ENCODE measurements around the gene IFT88. TPM values are rescaled to one million over a fixed set of nuclear protein-coding genes. Genes with fewer than 3 reads are reported as not detected.

The IFT88 gene
- total RNA-seq, 4 donors from 2014 or later = 5.6 to 21.6 (median 10.4) TPM

DNA sequence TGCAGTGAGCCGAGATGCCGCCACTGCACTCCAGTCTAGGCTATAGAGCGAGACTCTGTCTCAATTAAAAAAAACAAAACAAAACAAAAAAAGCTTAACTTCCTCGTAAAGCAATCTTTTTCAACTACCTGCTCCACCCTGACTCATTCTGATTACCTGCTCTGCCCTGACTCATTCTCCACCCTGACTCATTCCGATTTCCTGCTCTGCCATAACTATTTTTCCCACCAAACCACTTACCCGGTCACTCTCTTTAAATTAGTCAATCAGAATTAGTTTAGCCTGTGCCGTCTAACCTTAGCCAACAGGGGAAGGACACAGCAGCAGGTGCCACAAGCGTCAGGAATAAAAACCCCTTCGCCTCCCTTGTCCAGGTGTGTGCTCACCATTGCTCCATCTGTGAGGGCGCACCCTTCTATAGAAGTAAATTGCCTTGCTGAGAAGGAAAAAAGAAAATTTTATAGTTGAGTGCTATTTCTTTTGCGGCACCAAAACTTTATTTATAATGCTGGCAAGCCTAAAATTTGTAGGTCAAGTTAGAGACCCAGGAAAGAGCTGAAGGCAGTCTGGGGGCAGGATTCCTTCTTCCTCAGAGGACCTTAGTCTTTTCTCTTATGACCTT lies 1.7 kb upstream of the IFT88 start:
- no peaks in the 10 kb centered on the region for H3K36me3 ChIP-seq
- H3K27ac ChIP-seq = no peak overlapping the region
- no peak for DNase-seq (ENCODE audit: low spot score in 2 of 2)
- H3K9me3 ChIP-seq = no peaks in the 10 kb centered on the region
- no peak for TF ChIP-seq POLR2A (IDR thresholded peaks at IDR 0.05)
- TF ChIP-seq, protein P1, sequence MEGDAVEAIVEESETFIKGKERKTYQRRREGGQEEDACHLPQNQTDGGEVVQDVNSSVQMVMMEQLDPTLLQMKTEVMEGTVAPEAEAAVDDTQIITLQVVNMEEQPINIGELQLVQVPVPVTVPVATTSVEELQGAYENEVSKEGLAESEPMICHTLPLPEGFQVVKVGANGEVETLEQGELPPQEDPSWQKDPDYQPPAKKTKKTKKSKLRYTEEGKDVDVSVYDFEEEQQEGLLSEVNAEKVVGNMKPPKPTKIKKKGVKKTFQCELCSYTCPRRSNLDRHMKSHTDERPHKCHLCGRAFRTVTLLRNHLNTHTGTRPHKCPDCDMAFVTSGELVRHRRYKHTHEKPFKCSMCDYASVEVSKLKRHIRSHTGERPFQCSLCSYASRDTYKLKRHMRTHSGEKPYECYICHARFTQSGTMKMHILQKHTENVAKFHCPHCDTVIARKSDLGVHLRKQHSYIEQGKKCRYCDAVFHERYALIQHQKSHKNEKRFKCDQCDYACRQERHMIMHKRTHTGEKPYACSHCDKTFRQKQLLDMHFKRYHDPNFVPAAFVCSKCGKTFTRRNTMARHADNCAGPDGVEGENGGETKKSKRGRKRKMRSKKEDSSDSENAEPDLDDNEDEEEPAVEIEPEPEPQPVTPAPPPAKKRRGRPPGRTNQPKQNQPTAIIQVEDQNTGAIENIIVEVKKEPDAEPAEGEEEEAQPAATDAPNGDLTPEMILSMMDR (IDR thresholded peaks at IDR 0.05) = no peak
- TF ChIP-seq POLR2AphosphoS5 (IDR thresholded peaks at IDR 0.05) = no peak
- no peak for TF ChIP-seq EP300 (IDR thresholded peaks at IDR 0.05)
- 92% methylated on average over 11 of the region's 11 CpGs for WGBS
- H3K4me3 ChIP-seq = no peak overlapping the region
- no peaks in the 10 kb centered on the region for H3K27me3 ChIP-seq
- H3K4me1 ChIP-seq = peaks cover 10% of the 10 kb centered on the region

DNA sequence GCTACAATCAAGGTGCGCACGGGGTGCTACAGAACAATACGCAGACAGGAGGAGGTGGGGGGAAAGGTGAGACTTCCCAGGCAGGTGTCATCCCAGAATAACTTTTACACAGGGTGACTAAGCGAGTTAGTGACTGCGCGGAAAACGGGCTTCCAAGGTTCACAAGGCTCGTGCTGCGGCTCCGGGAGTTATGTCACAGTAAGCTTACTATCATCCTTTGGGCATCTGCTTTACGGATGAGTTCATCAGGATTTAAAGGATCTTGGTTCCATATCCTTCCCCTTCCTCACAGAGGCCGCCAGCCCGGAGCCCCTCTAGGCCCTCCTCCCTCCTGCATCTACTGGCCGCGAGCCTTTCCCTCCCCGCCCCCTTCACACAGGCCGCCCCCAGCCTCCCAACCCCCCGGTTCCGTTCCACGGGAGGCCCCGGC lies 474 bp upstream of the IFT88 start:
- WGBS = 2% methylated on average over 21 of the region's 21 CpGs
- H3K9me3 ChIP-seq = no peaks in the 10 kb centered on the region
- H3K36me3 ChIP-seq = no peaks in the 10 kb centered on the region
- no peak for DNase-seq (ENCODE audit: low spot score in 2 of 2)
- no peak for TF ChIP-seq POLR2A (IDR thresholded peaks at IDR 0.05)
- TF ChIP-seq, protein P1 (IDR thresholded peaks at IDR 0.05) = no peak
- H3K4me3 ChIP-seq = peak overlapping the region; percentile 78
- peaks cover 10% of the 10 kb centered on the region for H3K4me1 ChIP-seq
- no peaks in the 10 kb centered on the region for H3K27me3 ChIP-seq
- peak overlapping the region; percentile 95 for H3K27ac ChIP-seq

DNA sequence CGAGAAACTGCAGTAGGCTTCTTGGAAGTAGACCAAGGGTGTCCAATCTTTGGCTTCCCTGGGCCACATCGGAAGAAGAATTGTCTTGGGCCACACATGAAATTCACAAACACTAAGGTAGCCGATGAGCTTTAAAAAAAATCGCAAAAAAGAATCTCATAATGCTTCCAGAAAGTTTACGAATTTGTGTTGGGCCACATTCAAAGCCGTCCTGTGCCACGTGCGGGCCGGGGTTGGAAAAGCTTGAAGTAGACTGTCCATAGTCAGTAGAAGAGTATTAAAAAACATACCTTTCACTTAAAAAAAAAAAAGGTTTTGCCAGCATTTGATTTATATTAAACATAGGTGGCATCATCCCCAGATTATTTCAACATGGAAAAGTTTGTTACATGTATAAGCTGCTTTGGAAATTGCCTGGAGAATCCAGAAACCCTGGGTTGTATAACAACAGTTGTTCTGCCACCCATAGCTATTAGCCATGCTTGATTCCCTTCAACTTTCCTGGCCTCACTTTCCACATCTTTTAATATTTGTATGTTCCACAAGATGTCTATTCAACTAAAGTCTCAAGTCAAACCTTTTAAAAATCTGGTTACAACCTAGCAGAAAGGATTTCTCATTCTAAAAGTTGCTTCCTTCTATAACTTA lies 1.0 kb downstream of the IFT88 start:
- 16% methylated on average over 9 of the region's 9 CpGs for WGBS

DNA sequence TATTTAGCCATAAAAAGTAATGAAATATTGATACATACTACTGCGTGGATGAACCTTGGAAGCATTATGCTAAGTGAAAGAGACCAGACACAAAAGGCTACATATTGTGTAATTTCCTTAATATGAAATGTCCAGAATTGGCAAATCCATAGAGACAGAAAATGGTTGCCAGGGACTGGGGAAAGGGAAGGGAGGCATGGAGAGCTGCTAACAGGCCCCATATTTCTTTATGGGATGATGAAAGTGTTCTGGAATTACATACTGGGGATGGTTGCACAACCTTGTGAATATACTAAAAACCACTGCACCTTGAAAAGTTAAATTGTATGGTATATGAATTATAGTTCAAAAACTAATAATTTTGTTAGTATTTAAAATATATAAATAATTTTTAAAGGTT lies 3.6 kb downstream of the IFT88 start:
- Histone ChIP-seq H3K36me3 (peaks cover 5% of the 10 kb centered on the region), H3K27me3 (no peaks in the 10 kb centered on the region), H3K27ac (no peak overlapping the region), H3K9me3 (no peaks in the 10 kb centered on the region), H3K4me1 (peaks cover 10% of the 10 kb centered on the region), H3K4me3 (no peak overlapping the region)
- no peak for DNase-seq (ENCODE audit: low spot score in 2 of 2)
- TF ChIP-seq EP300 (IDR thresholded peaks at IDR 0.05) (no peak), POLR2AphosphoS5 (IDR thresholded peaks at IDR 0.05) (no peak), POLR2A (IDR thresholded peaks at IDR 0.05) (no peak)
- TF ChIP-seq, protein P1 (IDR thresholded peaks at IDR 0.05) = no peak
- WGBS = 94% methylated on average over 1 of the region's 1 CpG

More for the DNA sequence above, 1.0 kb downstream of the IFT88 start:
- Histone ChIP-seq H3K9me3 (no peaks in the 10 kb centered on the region), H3K27ac (peak overlapping the region; percentile 95), H3K4me3 (peak overlapping the region; percentile 78), H3K4me1 (peaks cover 10% of the 10 kb centered on the region), H3K36me3 (no peaks in the 10 kb centered on the region), H3K27me3 (no peaks in the 10 kb centered on the region)
- DNase-seq (ENCODE audit: low spot score in 2 of 2) = no peak
- TF ChIP-seq, protein P1 (IDR thresholded peaks at IDR 0.05) = no peak
- TF ChIP-seq EP300 (IDR thresholded peaks at IDR 0.05) (no peak), POLR2AphosphoS5 (IDR thresholded peaks at IDR 0.05) (no peak), POLR2A (IDR thresholded peaks at IDR 0.05) (no peak)

DNA sequence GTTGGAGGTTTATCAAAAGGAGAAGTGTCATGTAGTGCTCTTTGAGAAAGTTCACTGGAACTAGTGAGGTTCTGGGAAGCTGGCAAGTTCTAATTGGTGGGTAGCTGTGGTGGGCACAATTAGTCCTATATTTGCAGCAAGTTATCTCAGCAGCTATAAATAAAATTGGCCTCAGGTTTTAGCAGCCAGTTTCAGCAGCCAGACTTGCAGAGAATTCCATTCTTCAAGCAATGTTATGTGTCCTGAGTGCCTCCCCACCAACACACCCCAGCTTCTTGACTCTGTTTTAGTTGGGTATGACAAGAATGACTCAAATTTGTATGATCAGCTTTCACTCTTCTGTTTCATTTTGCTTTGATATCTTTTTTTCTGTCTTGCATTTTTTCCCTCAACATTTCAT lies 4.7 kb downstream of the IFT88 start:
- Histone ChIP-seq H3K27ac (no peak overlapping the region), H3K9me3 (no peaks in the 10 kb centered on the region), H3K27me3 (no peaks in the 10 kb centered on the region), H3K4me3 (no peak overlapping the region), H3K36me3 (peaks cover 7% of the 10 kb centered on the region), H3K4me1 (peaks cover 10% of the 10 kb centered on the region)
- DNase-seq (ENCODE audit: low spot score in 2 of 2) = no peak
- TF ChIP-seq POLR2AphosphoS5 (IDR thresholded peaks at IDR 0.05) (no peak), EP300 (IDR thresholded peaks at IDR 0.05) (no peak), POLR2A (IDR thresholded peaks at IDR 0.05) (no peak)
- TF ChIP-seq, protein P1 (IDR thresholded peaks at IDR 0.05) = no peak

Measured in suprapubic skin (tissue), 4 donors.